Measurements from ENCODE around the gene RNF223. TPM values are rescaled to one million over a fixed set of nuclear protein-coding genes. Genes with fewer than 3 reads are reported as not detected.

The RNF223 gene
- total and polyA plus RNA-seq, 2 of the 8 experiments (the other 6 are each of a cell fraction or from before 2014, with no cell fraction given), result not detected

DNA sequence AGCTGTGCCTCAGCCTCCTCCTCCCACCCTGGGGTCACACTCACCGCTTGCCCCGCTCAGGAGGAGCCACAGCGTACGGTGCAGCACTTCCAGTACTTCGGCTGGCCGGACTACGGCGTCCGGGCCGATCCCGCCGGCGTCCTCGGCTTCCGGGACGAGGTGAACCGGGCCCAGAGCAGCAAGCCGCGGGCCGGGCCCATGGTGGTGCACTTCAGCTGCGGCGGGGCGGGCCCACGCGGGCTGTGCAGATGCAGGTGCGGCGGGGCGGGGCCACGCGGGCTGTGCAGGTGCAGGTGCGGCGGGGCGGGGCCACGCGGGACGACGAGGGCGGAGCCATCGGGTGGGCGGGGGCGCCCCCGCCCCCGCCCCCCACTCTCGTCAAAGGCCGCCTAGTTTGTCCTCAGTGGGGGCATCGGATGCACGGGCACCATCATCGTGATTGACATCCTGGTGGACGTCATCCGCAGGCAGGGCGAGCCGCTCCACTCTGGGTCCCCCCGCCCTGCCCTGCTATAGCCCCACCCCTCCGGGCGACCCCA is 5.5 kb downstream of the RNF223 start:
- H4K91ac ChIP-seq (replicated peaks; ENCODE audit: insufficient read length, low read length), result no peak overlapping the region
- H2BK5ac ChIP-seq (ENCODE audit: low read depth, low read length), result no peak overlapping the region
- H3K9ac ChIP-seq (replicated peaks in 1 of 4; ENCODE audit: extremely low read depth in 1 of 4, low read depth in 3 of 4, low read length in 3 of 4), result no peak overlapping the region
- H3K4me2 ChIP-seq (ENCODE audit: insufficient read depth in 1 of 2, low read depth in 2 of 2, low read length in 2 of 2), result peak overlapping the region; percentile 42 to 85
- TF ChIP-seq KDM1A (IDR thresholded peaks at IDR 0.05; ENCODE audit: borderline replicate concordance, low read length), result no peak
- no peak for TF ChIP-seq CHD2 (IDR thresholded peaks at IDR 0.05; ENCODE audit: low read length)
- TF ChIP-seq POLR2A (IDR thresholded peaks at IDR 0.05; ENCODE audit: control extremely low read depth in 1 of 2, low read depth in 2 of 2, low read length in 2 of 2), result no peak
- no peak for TF ChIP-seq CBX5 (IDR thresholded peaks at IDR 0.05; ENCODE audit: low read depth, low read length)
- TF ChIP-seq, protein P1, sequence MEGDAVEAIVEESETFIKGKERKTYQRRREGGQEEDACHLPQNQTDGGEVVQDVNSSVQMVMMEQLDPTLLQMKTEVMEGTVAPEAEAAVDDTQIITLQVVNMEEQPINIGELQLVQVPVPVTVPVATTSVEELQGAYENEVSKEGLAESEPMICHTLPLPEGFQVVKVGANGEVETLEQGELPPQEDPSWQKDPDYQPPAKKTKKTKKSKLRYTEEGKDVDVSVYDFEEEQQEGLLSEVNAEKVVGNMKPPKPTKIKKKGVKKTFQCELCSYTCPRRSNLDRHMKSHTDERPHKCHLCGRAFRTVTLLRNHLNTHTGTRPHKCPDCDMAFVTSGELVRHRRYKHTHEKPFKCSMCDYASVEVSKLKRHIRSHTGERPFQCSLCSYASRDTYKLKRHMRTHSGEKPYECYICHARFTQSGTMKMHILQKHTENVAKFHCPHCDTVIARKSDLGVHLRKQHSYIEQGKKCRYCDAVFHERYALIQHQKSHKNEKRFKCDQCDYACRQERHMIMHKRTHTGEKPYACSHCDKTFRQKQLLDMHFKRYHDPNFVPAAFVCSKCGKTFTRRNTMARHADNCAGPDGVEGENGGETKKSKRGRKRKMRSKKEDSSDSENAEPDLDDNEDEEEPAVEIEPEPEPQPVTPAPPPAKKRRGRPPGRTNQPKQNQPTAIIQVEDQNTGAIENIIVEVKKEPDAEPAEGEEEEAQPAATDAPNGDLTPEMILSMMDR (IDR thresholded peaks at IDR 0.05; ENCODE audit: control extremely low read depth in 1 of 3, insufficient read depth in 1 of 3, low read depth in 1 of 3, low read length in 3 of 3), result no peak
- no peak for TF ChIP-seq EGR1 (IDR thresholded peaks at IDR 0.05; ENCODE audit: borderline replicate concordance, low read depth, low read length)
- TF ChIP-seq MAFK (IDR thresholded peaks at IDR 0.05; ENCODE audit: low read depth, low read length), result no peak
- no peak for TF ChIP-seq CHD1 (IDR thresholded peaks at IDR 0.05; ENCODE audit: low read depth, low read length)
- TF ChIP-seq TBP (IDR thresholded peaks at IDR 0.05; ENCODE audit: low read depth, low read length), result no peak
- no peak for TF ChIP-seq POU5F1 (IDR thresholded peaks at IDR 0.05; ENCODE audit: low read depth, low read length)
- no peak overlapping the region for H2BK120ac ChIP-seq (replicated peaks; ENCODE audit: low read depth, low read length)
- H4K8ac ChIP-seq (ENCODE audit: extremely low read depth, insufficient read depth, low read length), result no peak overlapping the region
- no peak overlapping the region for H4K5ac ChIP-seq (ENCODE audit: insufficient read length, low read depth, low read length)
- H4K20me1 ChIP-seq (replicated peaks in 1 of 2; ENCODE audit: control insufficient read depth in 1 of 2, insufficient read depth in 2 of 2, low read length in 2 of 2), result peaks cover 0 to 9% of the 10 kb centered on the region in 2 experiments
- H3K4me3 ChIP-seq (ENCODE audit: extremely low read depth in 1 of 4, insufficient read depth in 2 of 4, low read depth in 3 of 4, low read length in 4 of 4), result peak overlapping the region; percentile 23 to 83 (median 54)
- H3K79me2 ChIP-seq (ENCODE audit: control insufficient read depth in 1 of 2, insufficient read depth in 2 of 2, low read length in 2 of 2), result no peaks in the 10 kb centered on the region
- no peaks in the 10 kb centered on the region for H3K79me1 ChIP-seq (ENCODE audit: low read depth, low read length)
- no peaks in the 10 kb centered on the region for H3K9me3 ChIP-seq (ENCODE audit: insufficient read depth in 2 of 2, low read depth in 1 of 2, low read length in 1 of 2)
- H3K14ac ChIP-seq (ENCODE audit: insufficient read length), result no peak overlapping the region
- H2AFZ ChIP-seq (ENCODE audit: low read length), result no peak overlapping the region
- no peak overlapping the region for H3K4ac ChIP-seq (replicated peaks; ENCODE audit: insufficient read length, low read depth, low read length)
- peaks cover 7% of the 10 kb centered on the region; the same call in 1 of the 2 replicates for H3K23me2 ChIP-seq (ENCODE audit: low read depth, low read length)
- no peak overlapping the region for H3K27ac ChIP-seq (ENCODE audit: low read depth, low read length)
- no peak overlapping the region for H3K18ac ChIP-seq (ENCODE audit: extremely low read depth, low read length)
- no peak overlapping the region for H2BK12ac ChIP-seq (ENCODE audit: low read depth, low read length)
- no peak overlapping the region for H2BK15ac ChIP-seq (ENCODE audit: low read length)
- H2BK20ac ChIP-seq (ENCODE audit: low read length), result no peak overlapping the region
- no peak overlapping the region for H2AK5ac ChIP-seq (ENCODE audit: low read depth, low read length)
- peak in 1 of 2 experiments; percentile 71 for DNase-seq (ENCODE audit: low read depth in 1 of 2, low spot score in 2 of 2)
- peaks cover 0 to 11% (median 6%) of the 10 kb centered on the region in 4 experiments; a peak in 5 of 7 replicates for H3K4me1 ChIP-seq (replicated peaks in 1 of 4; ENCODE audit: control insufficient read depth in 3 of 4, insufficient read depth in 4 of 4, low read length in 3 of 4)
- FAIRE-seq, result no peak
- H3K56ac ChIP-seq (replicated peaks; ENCODE audit: insufficient read length, low read depth, low read length), result no peak overlapping the region
- H3K27me3 ChIP-seq (replicated peaks in 1 of 4; ENCODE audit: control insufficient read depth in 3 of 4, extremely low read depth in 1 of 4, insufficient read depth in 3 of 4, low read length in 3 of 4), result peaks cover 1 to 19% (median 10%) of the 10 kb centered on the region in 4 experiments; a peak in 6 of 7 replicates
- 9% methylated on average over 32 of the region's 55 CpGs; no CpG with 5 or more reads in 1 of the 2 experiments for WGBS, 2 experiments (ENCODE audit: extremely low coverage in 1 of 2, insufficient coverage in 1 of 2, insufficient read length in 1 of 2, insufficient replicate concordance in 2 of 2, low coverage in 1 of 2, low lambda C conversion rate in 2 of 2, missing lambda C conversion rate in 1 of 2)
- POLR2A ChIA-PET (ENCODE audit: partially characterized antibody), result interaction anchor here (0.9 to 1.5 kb wide), 5 partner anchors 11 to 65 kb away, joined by 3 to 5 read pairs (median 3); no protein-coding TSS in a partner anchor
- CTCF ChIA-PET (ENCODE audit: partially characterized antibody), result interaction anchor here (1.1 kb wide), 1 partner anchor 86 kb away, joined by 5 read pairs; the partner anchor contains the start of gene PERM1
- H3K36me3 ChIP-seq (ENCODE audit: control insufficient read depth in 2 of 4, insufficient read depth in 4 of 4, low read length in 3 of 4), result no peaks in the 10 kb centered on the region
- no peak overlapping the region for H3K23ac ChIP-seq (ENCODE audit: insufficient read length)

Measured in H1 (cell line).